Uterus (tissue), 2 donors: ENCODE data around the gene PLRG1.

ENCODE experiments used
- CTCF ChIP-seq, 4 experiments: fragments of 200-600 bp in 2 of 4; fragments of 450-650 bp in 2 of 4; sonication (generic) in 2 of 4; IDR thresholded peaks; one replicate each; pipeline ENCODE4 v1.5.1; 2016 to 2019; ENCODE audit warnings: antibody characterized with exemption in 4 of 4, mild to moderate bottlenecking in 2 of 4, moderate library complexity in 1 of 4
- POLR2A ChIP-seq, 2 donors: fragments of 450-650 bp; IDR thresholded peaks; one replicate each; pipeline ENCODE4 v1.6.1; 2016; ENCODE audit warnings: antibody characterized with exemption in 2 of 2, mild to moderate bottlenecking in 1 of 2, moderate library complexity in 1 of 2

GRCh38 chr4:154503598-154503997 is 46.6 kb downstream of the PLRG1 start:
- TF ChIP-seq CTCF (IDR thresholded peaks at IDR 0.05) (peak in 2 of 4 experiments; percentile 22 to 36), POLR2A (IDR thresholded peaks at IDR 0.05) (no peak)
